GM19452 (cell line): Measurements from ENCODE around the gene LPAR2.
A peak's percentile ranks its signal among the peaks of the same experiment; 100 is the strongest.
"Not testable (repeated sequence)": the region's sequence is repeated elsewhere in the genome, so short reads cannot be mapped to it uniquely, and the experiment has no call there.

Experiments used
- ATAC-seq: cut with Tn5 transposase; IDR thresholded peaks from one replicate; pipeline ENCODE4 v1.9.1; 2021; ENCODE audit not compliant: unreplicated experiment

Gene LPAR2

GRCh38 chr19:19627621-19628500 lies at the start of gene LPAR2:
LPAR2 (minus strand) TSS chr19:19628220; CDS start chr19:19627275, 945 bp downstream.
- peak; percentile 62 for ATAC-seq

DNA sequence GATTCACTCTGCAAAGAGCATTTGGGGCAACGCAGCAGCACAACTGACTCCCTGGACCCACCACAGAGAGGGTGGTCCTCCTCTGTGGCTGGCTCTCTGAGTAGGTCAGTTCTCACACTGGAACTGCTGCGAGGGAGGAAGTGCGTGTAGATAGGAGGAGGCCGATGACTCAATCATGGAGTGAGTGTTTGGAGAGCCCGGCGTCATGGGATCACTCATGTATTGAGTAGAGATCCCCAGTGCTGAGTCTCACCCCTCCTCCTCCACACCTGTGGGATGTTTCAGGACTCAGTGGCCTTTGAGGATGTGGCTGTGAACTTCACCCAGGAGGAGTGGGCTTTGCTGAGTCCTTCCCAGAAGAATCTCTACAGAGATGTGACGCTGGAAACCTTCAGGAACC lies 49.6 kb upstream of the LPAR2 start:
- ATAC-seq: no peak

DNA sequence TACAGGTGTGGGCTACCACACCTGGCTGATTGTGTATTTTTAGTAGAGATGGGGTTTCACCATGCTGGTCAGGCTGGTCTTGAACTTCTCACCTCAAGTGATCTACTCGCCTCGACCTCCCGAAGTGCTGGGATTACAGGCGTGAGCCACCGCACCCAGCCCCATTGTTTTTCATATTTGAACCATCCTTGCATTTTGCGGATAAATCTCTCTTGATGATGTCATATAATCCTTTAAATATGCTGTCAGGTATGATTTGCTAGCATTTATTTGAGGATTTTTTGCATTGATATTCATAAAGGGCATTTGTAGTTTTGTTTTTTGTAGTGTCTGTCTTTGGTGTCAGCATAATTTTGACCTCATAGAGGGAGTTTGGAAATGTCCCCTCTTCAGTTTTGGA lies 46.3 kb upstream of the LPAR2 start:
- ATAC-seq: no peak

GRCh38 chr19:19672816-19673215 lies 44.8 kb upstream of the LPAR2 start:
- no peak for ATAC-seq

GRCh38 chr19:19670070-19670551 lies 42.1 kb upstream of the LPAR2 start:
- no peak for ATAC-seq

DNA sequence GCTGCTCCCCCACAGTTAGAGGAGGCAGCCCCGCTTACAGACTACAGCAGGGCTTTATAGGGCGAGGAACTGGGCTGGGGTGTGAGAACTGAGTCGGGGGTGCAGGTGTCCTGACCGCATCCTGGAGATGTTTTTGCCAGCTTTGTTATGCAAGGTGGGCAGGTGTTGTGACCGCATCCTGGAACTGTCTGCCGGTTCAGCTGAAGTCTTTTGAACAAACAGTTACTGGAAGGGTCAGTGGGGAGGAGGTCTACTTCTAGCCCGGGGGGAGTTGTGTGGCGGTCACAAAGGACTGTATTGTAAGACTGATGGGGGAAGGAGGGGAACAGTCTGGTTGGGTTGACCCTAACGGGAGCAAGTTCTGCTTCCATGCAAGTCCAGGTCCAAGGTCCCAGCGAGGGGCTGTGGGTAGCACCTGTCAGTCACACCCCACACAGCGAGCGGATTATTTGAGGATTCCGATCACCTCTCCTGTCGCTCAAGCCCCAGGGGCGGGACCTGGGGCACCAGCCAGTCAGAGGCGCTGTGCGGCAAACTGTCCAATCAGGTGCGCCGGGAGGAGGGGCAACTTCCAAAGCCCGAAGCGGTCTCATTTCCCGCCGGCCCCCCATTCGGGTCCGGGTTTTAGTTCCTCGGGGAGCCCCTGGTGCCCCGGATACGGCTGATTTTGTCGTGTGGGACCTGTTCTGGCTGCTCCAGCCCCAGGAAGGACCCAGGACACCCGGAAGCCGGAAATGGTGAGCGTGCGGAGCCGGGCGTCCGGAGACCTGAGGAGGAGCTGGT lies 40.4 kb upstream of the LPAR2 start, which contains the start of gene ZNF101:
TSS of gene ZNF101 (plus strand) at position 610 of the 783 bp plus-strand sequence. CDS start at position 735, 125 bp downstream.
- peak; percentile 66 for ATAC-seq

DNA sequence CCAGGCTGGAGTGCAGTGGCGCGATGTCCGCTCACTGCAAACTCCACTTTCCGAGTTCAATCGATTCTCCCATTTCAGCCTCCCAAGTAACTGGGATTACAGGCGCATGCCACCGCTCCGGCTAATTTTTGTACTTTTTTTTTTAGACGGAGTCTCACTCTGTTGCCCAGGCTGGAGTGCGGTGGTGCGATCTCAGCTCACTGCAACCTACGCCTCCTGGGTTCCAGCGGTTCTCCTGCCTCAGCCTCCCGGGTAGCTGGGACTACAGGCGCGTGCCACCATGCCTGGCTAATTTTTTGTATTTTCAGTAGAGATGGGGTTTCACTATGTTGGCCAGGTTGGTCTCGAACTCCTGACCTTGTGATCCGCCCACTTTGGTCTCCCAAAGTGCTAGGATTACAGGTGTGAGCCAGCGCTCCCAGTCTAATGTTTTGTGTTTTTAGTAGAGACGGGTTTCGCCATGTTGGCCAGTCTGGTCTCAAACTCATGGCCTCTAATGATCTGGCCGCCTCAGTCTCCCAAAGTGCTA lies 37.5 kb upstream of the LPAR2 start:
- ATAC-seq: not testable (repeated sequence)

GRCh38 chr19:19663256-19664120 lies 35.5 kb upstream of the LPAR2 start, which contains the start of gene ATP13A1:
ATP13A1 (minus strand) TSS chr19:19663676; CDS start chr19:19663666, 10 bp downstream.
- peak; percentile 57 for ATAC-seq

DNA sequence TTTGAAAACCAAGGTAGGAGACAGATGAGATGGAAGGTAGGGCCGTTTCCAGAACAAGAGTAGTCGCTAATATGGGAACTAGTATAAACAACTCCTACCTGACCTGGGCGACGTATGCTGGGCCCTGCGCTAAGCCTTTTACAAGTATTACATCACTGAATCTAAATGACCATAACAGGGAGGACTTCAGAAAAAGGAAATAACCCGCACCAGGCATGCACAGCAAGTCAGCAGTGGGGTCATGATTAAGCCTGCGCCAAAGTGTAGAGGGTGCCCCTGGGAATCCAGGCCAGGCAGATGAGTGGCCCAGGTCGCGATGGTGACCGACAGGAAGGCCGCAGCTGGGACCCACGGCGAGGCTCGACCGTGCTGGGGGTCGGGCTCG lies 34.8 kb upstream of the LPAR2 start:
- ATAC-seq: no peak

DNA sequence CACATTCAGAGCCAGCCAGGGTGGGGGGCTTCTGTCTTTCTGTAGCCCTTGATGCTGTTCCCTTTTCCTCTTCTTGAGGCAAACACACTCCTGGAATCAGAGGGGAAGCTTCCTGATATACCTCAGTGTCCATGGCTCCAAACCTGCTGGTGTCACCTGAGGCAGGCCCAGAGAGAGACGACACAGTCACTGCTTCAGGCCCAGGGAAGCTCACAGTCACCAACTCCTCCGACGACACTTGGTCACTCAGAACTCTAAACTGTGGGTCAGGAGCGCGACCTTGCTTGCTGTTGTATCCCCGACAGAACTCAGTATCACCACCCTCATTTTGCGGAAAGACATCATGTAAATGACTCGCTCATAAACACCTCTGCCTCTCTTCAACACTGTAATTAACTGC lies 34.3 kb upstream of the LPAR2 start:
- ATAC-seq: no peak

- ATAC-seq: peak; percentile 44
Measured at GRCh38 chr19:19661675-19662251, 33.7 kb upstream of the LPAR2 start.

GRCh38 chr19:19661141-19661674 lies 33.2 kb upstream of the LPAR2 start:
- ATAC-seq: no peak

- no peak for ATAC-seq
Measured at GRCh38 chr19:19659646-19660245, 31.7 kb upstream of the LPAR2 start.

DNA sequence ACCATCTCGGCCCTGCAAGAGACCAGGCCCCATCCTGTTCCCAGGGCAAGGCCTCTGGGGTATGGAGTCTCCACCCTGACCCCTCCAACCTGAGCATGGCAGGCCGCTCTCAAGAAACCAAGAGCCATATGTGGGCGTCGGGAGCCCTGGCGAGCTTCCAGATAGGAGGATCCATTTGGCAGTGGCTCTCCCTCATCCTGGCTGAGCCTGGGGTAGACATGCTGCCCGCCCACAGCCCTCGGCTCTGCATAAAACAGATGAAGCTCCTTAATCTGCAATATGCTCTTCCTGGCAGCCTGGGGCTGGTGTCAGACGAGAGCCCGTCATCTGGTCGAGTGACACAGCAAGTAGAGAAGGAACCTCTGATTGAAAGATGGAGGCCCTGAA lies 29.4 kb upstream of the LPAR2 start:
- ATAC-seq: no peak

- ATAC-seq: no peak
Measured at GRCh38 chr19:19656451-19657396, 28.7 kb upstream of the LPAR2 start.

DNA sequence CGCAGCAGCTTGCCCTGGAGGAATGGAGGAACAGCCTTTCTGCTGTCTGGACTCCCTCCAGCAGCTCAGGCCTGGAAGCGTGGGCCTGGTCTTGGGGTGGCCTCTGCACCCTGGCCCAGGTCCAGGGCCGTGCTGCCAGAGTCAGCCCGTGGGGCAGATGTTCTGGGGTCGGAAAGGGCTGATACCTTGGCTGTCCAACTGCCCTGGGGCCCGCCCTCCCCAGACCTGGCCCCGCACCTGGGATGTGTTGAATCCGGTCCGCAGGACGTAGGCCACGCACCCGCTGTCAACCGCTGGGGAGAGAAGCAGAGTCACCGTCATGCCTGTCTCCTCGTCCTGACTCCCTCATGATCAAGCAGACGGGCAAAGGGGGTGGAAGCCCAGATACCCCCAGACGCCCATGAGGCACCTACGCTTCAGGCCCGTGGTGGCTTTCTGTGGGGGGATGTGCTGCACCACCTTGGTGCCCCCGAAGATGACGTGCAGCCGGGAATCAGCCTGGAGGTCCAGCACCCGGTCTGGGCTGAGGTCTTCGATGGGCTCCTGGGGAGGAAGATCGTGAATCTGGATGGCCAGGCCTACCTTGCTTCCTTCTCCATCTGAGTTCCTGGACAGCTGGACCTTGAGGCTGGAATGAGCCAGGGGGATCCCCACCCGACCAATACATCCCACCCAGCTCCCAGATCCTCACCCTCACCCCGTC lies 27.8 kb upstream of the LPAR2 start:
- no peak for ATAC-seq

DNA sequence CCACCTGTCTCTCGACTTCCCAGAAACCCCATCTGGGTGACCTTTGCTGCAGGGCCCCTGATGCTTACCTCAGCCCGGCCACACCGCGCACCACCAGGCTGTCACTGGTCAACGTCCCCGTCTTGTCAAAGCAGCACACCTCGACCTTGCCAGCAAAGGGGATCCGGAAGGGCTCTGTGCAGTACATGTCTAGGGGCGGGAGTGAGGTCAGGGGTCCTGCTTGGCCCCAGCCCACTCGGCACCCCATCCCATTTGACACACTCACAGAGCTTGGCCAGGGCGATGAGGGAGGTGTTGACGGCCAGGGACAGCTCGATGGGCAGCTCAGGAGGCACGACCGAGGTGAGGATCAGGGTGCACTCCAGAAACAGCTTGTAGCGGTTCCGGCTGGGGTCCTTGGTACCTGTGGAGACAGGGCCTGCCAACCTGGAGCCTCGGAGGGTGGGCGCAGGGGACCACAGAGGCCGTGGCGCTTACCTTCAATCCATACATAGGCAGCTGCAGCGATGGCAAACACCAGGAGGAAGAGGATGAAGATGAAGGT lies 27.1 kb upstream of the LPAR2 start:
- no peak for ATAC-seq
